NCI-H1417 (cell line): ENCODE results near the gene CSNK1G1.

Experiments used
- DNase-seq, 3 experiments: peaks; one replicate each; lab custom pipeline; 2025; lab: John Stamatoyannopoulos, UW

CSNK1G1 gene

GRCh38 chr15:64153480-64154367 is 202.2 kb downstream of the CSNK1G1 start:
- DNase-seq, result peak; percentile 66 to 91 (median 80)

GRCh38 chr15:64152507-64153387 is 203.2 kb downstream of the CSNK1G1 start:
- DNase-seq, result peak in 2 of 3 experiments; percentile 39 to 71

GRCh38 chr15:64151727-64152506 is 204.1 kb downstream of the CSNK1G1 start, which contains the start of gene SNX22:
SNX22 (plus strand) TSS chr15:64151731; CDS start chr15:64151776, 45 bp downstream.
- DNase-seq, result peak in 2 of 3 experiments; percentile 83 to 88

- DNase-seq, result no peak
These were observed 205.9 kb downstream of the CSNK1G1 start for GRCh38 chr15:64149893-64150578.

GRCh38 chr15:64149424-64149823 is 206.5 kb downstream of the CSNK1G1 start:
- DNase-seq, result peak in 1 of 3 experiments; percentile 18

GRCh38 chr15:64148581-64148980 is 207.4 kb downstream of the CSNK1G1 start:
- no peak for DNase-seq

- DNase-seq, result no peak
These were observed 207.8 kb downstream of the CSNK1G1 start for GRCh38 chr15:64148168-64148567.

- no peak for DNase-seq
These were observed 208.9 kb downstream of the CSNK1G1 start for GRCh38 chr15:64146885-64147681.

- no peak for DNase-seq
These were observed 209.5 kb downstream of the CSNK1G1 start for GRCh38 chr15:64146520-64146884.

GRCh38 chr15:64146041-64146440 is 209.9 kb downstream of the CSNK1G1 start:
- DNase-seq, result no peak

GRCh38 chr15:64144565-64145281 is 211.2 kb downstream of the CSNK1G1 start:
- DNase-seq, result no peak

- DNase-seq, result no peak
These were observed 211.8 kb downstream of the CSNK1G1 start for GRCh38 chr15:64144192-64144564.

- no peak for DNase-seq
These were observed 212.7 kb downstream of the CSNK1G1 start for GRCh38 chr15:64143276-64143675.

GRCh38 chr15:64141798-64142512 is 214.0 kb downstream of the CSNK1G1 start:
- no peak for DNase-seq

GRCh38 chr15:64138331-64138941 is 217.5 kb downstream of the CSNK1G1 start:
- no peak for DNase-seq

- peak in 1 of 3 experiments; percentile 9 for DNase-seq
These were observed 218.6 kb downstream of the CSNK1G1 start for GRCh38 chr15:64137226-64137833.

GRCh38 chr15:64136347-64136746 is 219.6 kb downstream of the CSNK1G1 start:
- no peak for DNase-seq

- no peak for DNase-seq
These were observed 221.6 kb downstream of the CSNK1G1 start for GRCh38 chr15:64134345-64134829.
